HG02763 (cell line): ENCODE measurements around the gene ESAM.
"Not testable (repeated sequence)": the region's sequence is repeated elsewhere in the genome, so short reads cannot be mapped to it uniquely, and the experiment has no call there.

Experiments
- ATAC-seq: cut with Tn5 transposase; IDR thresholded peaks from one replicate; pipeline ENCODE4 v1.9.1; 2021; ENCODE audit warnings: mild to moderate bottlenecking, moderate library complexity; ENCODE audit not compliant: unreplicated experiment

Gene ESAM

GRCh38 chr11:124776865-124777645 lies 15.0 kb upstream of the ESAM start:
- no peak for ATAC-seq

- not testable (repeated sequence) for ATAC-seq
Measured at GRCh38 chr11:124770959-124771358, 8.9 kb upstream of the ESAM start.

GRCh38 chr11:124769806-124770774 lies 8.0 kb upstream of the ESAM start:
- no peak for ATAC-seq

- ATAC-seq: no peak
Measured at GRCh38 chr11:124768914-124769313, 6.8 kb upstream of the ESAM start.

GRCh38 chr11:124766156-124766555 lies 4.1 kb upstream of the ESAM start:
- ATAC-seq: no peak

GRCh38 chr11:124763156-124763947 lies 1.3 kb upstream of the ESAM start:
- no peak for ATAC-seq

- peak; percentile 2 for ATAC-seq
Measured at GRCh38 chr11:124762624-124763155, 600 bp upstream of the ESAM start.

GRCh38 chr11:124761301-124762104 lies 587 bp downstream of the ESAM start:
- ATAC-seq: peak; percentile 2

GRCh38 chr11:124760806-124761205 lies 1.3 kb downstream of the ESAM start:
- ATAC-seq: no peak

- ATAC-seq: no peak
Measured at GRCh38 chr11:124760205-124760652, 1.9 kb downstream of the ESAM start.

- ATAC-seq: no peak
Measured at GRCh38 chr11:124759266-124760204, 2.6 kb downstream of the ESAM start.

- peak; percentile 57 for ATAC-seq
Measured at GRCh38 chr11:124758355-124759265, 3.5 kb downstream of the ESAM start.

- no peak for ATAC-seq
Measured at GRCh38 chr11:124757320-124757719, 4.8 kb downstream of the ESAM start.

- no peak for ATAC-seq
Measured at GRCh38 chr11:124756753-124757227, 5.3 kb downstream of the ESAM start.

GRCh38 chr11:124756033-124756752 lies 5.9 kb downstream of the ESAM start:
- no peak for ATAC-seq

- no peak for ATAC-seq
Measured at GRCh38 chr11:124754710-124755109, 7.4 kb downstream of the ESAM start.

- ATAC-seq: no peak
Measured at GRCh38 chr11:124754309-124754708, 7.8 kb downstream of the ESAM start.
